NCI-H2029 (cell line): Measurements from ENCODE around the gene CACNA1I.

Source experiments
- DNase-seq: peaks from one replicate; lab custom pipeline; 2025; lab: John Stamatoyannopoulos, UW

CACNA1I gene

GRCh38 chr22:39568278-39568981 is 2.1 kb upstream of the CACNA1I start:
- no peak for DNase-seq

GRCh38 chr22:39569066-39569465 is 1.5 kb upstream of the CACNA1I start:
- DNase-seq, result no peak

DNA sequence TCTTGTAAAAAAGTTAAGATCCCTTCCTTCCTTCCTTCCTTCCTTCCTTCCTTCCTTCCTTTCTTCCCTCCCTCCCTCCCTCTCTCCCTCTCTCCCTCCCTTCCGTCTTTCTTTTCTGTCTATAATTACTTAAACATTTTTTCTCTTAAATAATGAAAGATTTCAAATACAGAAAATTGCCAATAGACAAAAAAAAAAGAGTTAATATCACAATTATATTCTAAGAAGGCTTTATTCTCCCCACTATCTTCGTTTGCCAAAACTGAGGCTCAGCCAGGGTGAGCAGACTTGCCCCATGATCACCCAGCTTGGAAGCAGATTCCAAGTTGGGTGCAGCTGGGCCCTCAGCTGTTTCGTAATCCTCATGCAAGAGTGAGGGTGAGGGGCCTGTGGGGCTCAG is 327 bp upstream of the CACNA1I start:
- no peak for DNase-seq

DNA sequence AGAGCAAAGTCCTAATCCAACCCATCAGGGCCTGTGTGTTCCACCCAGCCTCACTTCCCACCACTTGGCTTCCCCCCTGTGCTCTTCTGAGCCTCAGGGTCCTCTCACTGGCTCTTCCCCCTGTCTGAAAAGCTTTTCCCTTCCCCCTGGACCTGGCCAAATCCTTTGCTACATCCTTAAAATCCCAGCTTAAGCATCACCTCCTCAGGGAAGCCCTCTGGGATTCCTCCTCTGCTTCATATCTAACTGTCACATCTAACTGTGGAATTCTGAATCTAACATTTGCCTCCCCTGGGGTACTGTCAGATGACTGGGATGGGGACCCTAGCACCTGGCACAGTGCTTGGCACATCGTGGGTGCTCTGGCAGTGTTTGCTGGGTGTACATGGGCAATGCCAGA is 985 bp downstream of the CACNA1I start:
- no peak for DNase-seq

DNA sequence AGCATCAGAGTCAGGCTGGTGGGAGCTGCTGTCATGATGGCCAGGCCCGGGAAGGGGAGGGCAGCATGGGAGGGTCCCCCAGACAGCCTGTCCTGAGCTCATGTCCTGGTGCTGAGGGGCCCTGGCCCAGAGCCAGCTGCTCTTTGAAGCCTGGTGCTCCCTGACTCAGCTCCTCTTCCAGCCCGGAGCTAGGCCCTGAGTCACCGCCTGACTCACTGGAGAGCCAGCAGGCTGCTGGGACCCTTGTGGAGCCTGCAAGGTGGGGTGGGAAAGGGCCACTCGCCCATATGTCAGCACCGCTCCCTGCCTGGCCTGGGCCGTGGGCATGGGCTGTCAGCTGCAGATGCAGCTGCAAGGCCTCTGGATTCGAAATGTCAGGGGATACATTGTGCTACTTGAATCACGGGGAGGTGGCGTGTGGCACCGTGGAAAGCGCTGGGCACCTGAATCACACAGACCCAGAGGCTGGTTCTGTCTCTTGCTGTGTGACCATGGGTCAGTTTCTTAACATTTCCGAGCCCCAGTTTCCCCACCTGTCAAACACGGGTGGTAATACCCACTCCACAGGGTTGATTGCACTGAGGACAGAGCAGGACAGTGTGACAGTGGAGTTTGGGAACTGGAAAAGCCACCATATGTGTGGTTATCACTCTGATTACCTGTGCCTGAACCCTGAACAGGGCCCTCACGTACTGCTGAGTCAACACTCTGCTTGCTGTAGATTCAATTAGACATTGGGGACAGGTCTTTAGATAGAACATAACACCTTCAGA is 4.4 kb downstream of the CACNA1I start:
- DNase-seq, result no peak

DNA sequence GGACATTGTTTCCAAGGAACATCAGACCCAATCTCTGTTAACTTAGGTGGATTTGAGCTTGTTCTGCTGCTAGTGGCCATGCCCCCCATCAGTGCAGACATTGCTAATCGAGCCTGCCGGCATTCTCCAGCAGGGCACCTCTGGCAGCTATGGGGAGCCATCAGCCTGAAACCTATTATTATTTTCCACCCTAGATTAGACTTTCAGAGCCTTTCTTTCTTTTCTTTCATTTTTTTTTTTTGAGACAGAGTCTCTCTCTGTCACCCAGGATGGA is 4.9 kb downstream of the CACNA1I start:
- no peak for DNase-seq

- no peak for DNase-seq
Measured at GRCh38 chr22:39576027-39576426, 5.5 kb downstream of the CACNA1I start.

DNA sequence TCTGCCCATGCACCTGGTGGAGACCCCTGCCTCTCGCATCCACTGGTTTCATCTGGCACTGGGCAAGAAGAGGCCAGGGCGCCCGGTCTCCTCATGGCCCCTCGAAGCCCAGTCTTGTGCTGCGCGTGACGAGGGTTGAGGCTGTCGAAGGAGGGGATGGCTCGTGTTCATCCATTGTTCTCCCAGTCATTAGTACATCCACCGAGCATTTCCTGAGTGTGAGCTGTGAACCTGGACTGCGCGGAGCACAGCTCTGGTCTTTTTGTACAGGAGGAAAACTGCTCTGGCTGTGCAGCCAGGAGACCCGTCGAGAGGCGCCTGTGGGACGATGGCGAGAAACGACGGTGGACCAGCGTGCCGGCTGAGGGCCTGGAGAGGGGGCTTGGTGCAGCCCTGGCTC is 6.8 kb downstream of the CACNA1I start:
- DNase-seq, result no peak

- DNase-seq, result no peak
Measured at GRCh38 chr22:39577900-39578299, 7.3 kb downstream of the CACNA1I start.

- no peak for DNase-seq
Measured at GRCh38 chr22:39580006-39580441, 9.5 kb downstream of the CACNA1I start.

- no peak for DNase-seq
Measured at GRCh38 chr22:39580795-39581194, 10.2 kb downstream of the CACNA1I start.

DNA sequence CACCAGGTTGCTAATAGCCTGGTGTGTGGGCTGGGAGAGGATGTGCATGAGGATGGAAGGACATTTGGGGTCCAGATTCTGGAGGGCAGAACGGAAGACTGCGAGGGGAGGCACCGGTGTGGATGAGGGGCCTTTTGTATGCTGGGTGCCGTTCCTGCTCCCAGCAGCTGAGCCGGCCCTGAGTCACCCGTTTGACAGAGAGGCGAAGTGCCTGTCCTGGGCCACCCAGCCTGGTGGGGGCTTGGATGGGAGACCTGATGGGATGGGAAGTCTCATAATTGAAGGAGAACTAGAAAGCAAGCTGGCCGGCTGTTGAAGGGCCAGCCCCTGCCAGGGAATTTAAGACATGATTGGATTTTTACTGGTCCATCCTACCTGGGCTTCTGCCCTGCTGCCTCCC is 10.8 kb downstream of the CACNA1I start:
- DNase-seq, result no peak

DNA sequence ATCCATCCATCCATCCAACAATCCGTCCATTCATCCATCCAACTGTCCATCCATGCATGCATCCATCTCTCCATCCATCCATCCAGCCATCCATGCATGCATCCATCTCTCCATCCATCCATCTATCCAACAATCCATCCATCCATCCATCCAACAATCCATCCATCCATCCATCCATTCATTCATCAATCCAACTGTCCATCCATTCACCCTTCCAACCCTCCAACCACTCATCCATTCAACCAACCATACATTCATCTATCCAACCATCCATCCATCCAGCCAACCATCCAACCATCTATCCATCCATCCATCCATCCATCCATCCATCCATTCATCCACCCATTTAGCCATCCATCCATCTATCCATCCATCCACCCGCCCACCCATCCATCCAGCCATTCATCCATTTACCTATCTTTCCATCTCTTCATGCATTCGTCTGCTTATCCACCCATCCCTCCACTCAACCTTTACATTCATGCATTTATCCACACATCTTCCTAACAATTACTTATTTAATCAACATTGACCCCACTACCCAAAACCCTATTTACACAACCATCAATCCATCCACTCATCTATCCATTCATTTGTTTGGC is 12.6 kb downstream of the CACNA1I start:
- DNase-seq, result no peak

DNA sequence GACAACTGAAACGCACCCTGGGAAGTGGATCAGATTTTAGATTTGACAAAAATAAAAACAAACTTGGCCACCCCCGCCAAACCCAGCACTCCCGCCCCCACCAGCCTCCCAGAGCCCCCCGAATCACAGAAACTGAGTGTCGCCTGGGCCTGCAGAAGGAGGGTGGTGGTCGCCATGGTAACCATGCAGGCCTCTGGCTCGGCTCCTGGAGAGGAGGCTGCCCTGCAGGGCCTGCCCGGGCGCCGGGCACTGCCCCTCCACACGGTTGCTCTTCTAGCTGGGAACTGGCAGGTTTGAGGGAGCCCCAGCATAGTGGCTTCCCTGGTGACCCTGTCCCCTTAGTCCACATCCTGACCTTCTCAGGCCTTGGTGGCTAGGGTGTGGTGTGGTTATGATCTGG is 19.3 kb downstream of the CACNA1I start:
- no peak for DNase-seq

DNA sequence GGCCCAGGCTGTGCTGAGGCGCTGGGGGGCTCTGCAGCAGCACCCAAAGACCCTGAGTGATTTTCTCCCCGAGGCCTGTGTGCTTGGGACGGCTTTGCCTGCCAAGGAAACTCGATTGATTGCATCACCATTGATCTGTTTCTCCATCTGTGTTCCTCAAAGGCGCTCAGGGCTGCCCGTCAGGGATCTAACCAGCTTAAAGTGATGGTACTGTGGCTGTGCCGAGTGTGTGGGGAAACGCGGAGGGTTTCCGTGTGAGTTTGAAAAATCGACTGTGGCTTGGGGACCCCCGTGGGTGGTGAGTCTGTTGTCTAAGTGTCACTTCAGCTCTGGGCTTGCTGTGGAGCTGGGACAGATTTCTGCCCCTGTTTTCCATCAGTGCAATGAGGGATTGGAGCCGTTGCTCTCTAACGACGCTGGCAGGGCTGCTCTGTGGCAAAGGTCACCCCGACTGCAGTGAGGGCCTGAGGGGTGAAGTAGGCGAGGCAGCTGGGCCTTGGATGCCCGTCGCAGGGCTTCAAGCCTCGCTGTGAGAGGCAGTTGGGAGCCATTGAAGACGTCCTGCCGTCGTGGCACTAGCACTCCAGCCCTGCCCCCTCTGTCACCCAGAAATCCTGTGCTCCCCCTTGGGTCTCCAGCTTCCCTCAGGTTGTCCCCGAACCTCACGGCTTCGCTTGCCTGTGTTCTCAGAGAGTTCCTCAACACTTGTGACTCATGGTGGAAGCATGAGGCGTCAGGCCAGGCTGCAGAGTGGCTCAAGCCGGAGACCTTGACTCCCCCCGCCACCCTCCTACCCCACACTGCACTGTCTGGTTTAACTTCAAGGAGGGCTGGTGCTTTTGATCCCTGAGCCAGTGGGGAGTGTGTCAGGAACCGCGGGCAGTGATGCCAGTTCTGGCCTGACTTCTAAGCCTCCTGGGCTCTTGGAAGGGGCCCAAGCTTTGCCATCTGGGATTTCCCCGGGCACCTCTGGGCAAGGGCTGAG is 21.8 kb downstream of the CACNA1I start:
- DNase-seq, result no peak

DNA sequence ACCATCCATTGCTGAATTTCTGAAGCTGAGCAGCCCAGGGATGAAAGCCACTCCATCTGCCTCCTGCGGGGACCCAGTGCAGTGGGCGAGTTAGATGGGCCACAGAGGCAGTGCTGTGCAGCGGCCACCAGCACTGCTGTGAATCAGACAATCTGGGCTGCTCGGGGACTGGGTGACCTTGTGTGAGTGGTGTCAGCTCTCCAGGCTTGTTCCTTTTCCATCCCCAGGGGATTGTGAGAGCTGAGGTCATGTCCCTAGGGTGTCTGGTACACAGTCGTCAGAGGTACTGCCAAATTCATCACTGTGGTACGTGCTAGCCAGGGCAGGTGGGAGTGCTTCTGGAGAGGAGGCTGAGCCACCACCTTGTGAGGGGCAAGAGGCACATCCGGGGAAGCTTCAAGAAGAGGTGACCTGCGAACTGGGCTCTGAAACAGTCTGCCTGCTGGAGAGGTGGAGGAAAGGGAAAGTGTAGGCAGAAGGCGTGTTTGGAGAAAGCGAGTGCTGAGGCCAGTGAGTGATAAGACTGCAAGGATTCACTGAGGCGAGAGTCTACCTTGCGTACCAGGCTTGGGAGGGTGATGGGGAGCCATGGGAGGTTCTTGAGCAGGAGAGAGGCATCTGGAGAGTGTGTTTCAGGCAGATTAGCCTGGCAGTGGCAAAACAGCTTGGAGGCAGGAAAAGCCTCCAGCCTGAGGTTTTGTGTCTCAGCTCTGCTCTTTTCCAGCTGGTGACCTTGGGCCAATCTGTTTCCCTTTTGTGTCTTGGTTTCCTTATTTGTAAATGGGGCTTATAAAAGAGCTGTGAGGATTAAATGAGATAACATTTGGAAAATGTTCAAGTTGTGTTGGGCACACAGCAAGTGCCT is 22.7 kb downstream of the CACNA1I start:
- DNase-seq, result no peak

- DNase-seq, result no peak
Measured at GRCh38 chr22:39593931-39594285, 23.4 kb downstream of the CACNA1I start.

- no peak for DNase-seq
Measured at GRCh38 chr22:39594411-39594810, 23.9 kb downstream of the CACNA1I start.

GRCh38 chr22:39595622-39596172 is 25.1 kb downstream of the CACNA1I start:
- no peak for DNase-seq

DNA sequence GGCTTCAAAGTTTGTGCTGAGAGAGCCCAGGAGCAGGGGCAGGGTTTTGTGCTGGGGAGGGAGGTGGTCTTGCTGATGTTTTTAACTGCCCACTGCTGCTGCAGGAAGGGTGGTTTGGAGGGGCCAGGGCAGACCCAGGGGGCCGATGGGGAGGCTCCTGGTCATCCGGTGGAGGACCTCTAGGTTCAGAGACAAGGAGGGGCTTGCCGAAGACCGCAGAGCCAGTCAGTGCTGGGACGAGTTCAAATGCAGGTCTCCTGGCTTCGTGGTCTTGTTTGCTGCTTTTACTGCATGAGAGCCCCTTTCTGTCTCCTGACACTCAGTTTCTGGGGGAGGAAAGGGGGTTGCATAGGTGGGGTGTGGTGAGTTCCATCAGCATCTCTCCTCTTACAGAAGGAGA is 26.0 kb downstream of the CACNA1I start:
- DNase-seq, result no peak

- DNase-seq, result no peak
Measured at GRCh38 chr22:39597236-39597869, 26.8 kb downstream of the CACNA1I start.
